Progenitor cell of endocrine pancreas (in vitro differentiated cells): ENCODE results near the gene MRNIP. TPM values are rescaled to one million over a fixed set of nuclear protein-coding genes. Genes with fewer than 3 reads are reported as not detected.
"Not testable (repeated sequence)": the region's sequence is repeated elsewhere in the genome, so short reads cannot be mapped to it uniquely, and the experiment has no call there.

Experiments used
- DNase-seq: peaks from one replicate; pipeline ENCODE4 v3.0.0; 2021; ENCODE audit warnings: low spot score; ENCODE audit not compliant: unreplicated experiment
- H3K27ac Mint-ChIP-seq: 2 replicates; pipeline ENCODE4 v1.8.0; 2021; ENCODE audit warnings: mild to moderate bottlenecking, moderate library complexity, mixed read lengths
- H3K27me3 Mint-ChIP-seq: 2 replicates; pipeline ENCODE4 v1.8.0; 2021; ENCODE audit warnings: mixed read lengths
- H3K36me3 Mint-ChIP-seq: 2 replicates; pipeline ENCODE4 v1.8.0; 2022; ENCODE audit warnings: mixed read lengths; ENCODE audit not compliant: insufficient read depth
- H3K4me1 Mint-ChIP-seq: 2 replicates; pipeline ENCODE4 v1.8.0; 2021; ENCODE audit warnings: low read depth, mixed read lengths
- H3K4me3 Mint-ChIP-seq: 2 replicates; pipeline ENCODE4 v1.8.0; 2021; ENCODE audit warnings: low read depth, mild to moderate bottlenecking, moderate library complexity, mixed read lengths
- H3K9me3 Mint-ChIP-seq: 2 replicates; pipeline ENCODE4 v1.8.0; 2021; ENCODE audit warnings: low read depth, mixed read lengths
- total RNA-seq: library from RNA; stranded (reverse); gene quantifications from 2 replicates; pipeline ENCODE4 v1.2.1, GENCODE V29; 2021
- TF ChIP-seq, protein P1 (sequence below): fragments of 200-600 bp; sonication (generic); IDR thresholded peaks from one replicate; pipeline ENCODE4 v1.5.0; 2021; ENCODE audit warnings: antibody characterized with exemption, mild to moderate bottlenecking; ENCODE audit not compliant: unreplicated experiment

The MRNIP gene
- total RNA-seq, 1 donor from 2014 or later, result 63.4 TPM

DNA sequence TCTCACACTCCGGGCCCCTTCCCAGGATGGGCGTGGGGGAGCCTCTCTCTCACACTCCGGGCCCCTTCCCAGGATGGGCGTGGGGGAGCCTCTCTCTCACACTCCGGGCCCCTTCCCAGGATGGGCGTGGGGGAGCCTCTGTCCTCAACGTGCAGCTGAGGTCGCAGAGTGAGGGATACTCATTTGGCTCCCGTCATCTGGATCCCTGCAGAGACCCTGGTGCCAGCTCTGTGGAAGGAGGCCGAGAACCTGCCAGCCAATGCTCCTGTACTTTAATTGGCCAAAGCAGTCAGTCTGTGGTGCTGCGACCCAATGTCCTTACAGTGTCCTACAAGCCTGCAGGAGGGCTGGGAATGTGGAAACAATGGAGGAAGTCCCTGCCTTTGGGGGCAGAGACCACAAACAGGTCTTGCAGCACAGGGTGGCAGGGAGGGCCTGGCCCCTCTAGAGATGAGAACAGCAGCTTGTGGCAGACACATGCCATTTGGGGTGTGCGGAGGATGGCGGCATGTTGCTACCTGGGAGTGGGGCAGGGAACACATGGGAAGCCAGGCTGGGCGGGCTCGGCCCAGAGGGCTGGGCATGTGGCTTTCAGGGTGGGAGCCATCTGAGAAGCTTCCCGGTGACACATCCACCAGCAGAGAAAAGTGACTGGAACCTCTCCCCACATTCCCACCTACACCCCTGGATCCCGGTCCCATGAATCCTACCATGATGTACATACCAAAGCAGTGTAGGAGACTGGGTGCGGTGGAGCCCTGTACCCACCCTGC is 13.6 kb upstream of the MRNIP start:
- Mint-ChIP-seq H3K27ac (no peak overlapping the region), H3K9me3 (no peaks in the 10 kb centered on the region), H3K36me3 (peaks cover 16% of the 10 kb centered on the region), H3K4me3 (no peak overlapping the region), H3K27me3 (no peaks in the 10 kb centered on the region), H3K4me1 (no peaks in the 10 kb centered on the region)
- TF ChIP-seq, protein P1, sequence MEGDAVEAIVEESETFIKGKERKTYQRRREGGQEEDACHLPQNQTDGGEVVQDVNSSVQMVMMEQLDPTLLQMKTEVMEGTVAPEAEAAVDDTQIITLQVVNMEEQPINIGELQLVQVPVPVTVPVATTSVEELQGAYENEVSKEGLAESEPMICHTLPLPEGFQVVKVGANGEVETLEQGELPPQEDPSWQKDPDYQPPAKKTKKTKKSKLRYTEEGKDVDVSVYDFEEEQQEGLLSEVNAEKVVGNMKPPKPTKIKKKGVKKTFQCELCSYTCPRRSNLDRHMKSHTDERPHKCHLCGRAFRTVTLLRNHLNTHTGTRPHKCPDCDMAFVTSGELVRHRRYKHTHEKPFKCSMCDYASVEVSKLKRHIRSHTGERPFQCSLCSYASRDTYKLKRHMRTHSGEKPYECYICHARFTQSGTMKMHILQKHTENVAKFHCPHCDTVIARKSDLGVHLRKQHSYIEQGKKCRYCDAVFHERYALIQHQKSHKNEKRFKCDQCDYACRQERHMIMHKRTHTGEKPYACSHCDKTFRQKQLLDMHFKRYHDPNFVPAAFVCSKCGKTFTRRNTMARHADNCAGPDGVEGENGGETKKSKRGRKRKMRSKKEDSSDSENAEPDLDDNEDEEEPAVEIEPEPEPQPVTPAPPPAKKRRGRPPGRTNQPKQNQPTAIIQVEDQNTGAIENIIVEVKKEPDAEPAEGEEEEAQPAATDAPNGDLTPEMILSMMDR, result no peak
- no peak for DNase-seq

GRCh38 chr5:179871533-179871932 is 12.9 kb upstream of the MRNIP start:
- DNase-seq, H3K4me1 Mint-ChIP-seq, H3K27me3 Mint-ChIP-seq, H3K9me3 Mint-ChIP-seq, H3K4me3 Mint-ChIP-seq, H3K27ac Mint-ChIP-seq: not testable (repeated sequence)
- H3K36me3 Mint-ChIP-seq, result peaks cover 15% of the 10 kb centered on the region

- Mint-ChIP-seq H3K9me3 (no peaks in the 10 kb centered on the region), H3K36me3 (peaks cover 15% of the 10 kb centered on the region), H3K4me1 (no peaks in the 10 kb centered on the region), H3K27ac (peak overlapping the region; percentile 41), H3K4me3 (no peak overlapping the region), H3K27me3 (no peaks in the 10 kb centered on the region)
- no peak for DNase-seq
- TF ChIP-seq, protein P1, result no peak
Measured at GRCh38 chr5:179870952-179871351, 12.3 kb upstream of the MRNIP start.

DNA sequence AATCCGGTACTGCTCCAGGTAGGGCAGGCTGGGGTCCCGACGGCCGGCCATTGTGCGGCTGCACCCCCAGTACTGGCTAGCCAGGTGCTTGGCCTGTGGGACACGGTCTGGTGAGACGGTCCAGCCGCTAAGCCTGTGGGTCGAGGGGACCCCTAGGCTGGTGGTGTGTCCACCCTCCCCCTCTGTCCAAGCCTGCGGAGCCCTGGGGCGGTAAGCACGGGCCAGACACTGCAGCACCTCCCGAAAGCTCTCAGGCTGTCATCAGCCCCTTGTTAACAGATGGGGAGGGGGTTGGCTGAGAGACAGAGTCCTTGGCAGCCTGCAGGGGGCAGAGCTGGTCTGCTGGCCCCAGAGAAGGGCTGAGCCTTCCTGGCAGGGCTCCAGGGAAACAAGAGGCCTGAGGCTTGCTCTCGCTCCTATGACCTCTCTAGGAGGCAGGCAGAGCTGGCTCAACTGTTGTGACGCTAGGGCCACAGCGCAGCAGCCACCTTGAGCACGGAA is 11.8 kb upstream of the MRNIP start:
- Mint-ChIP-seq H3K4me3 (no peak overlapping the region), H3K4me1 (no peaks in the 10 kb centered on the region), H3K36me3 (peaks cover 15% of the 10 kb centered on the region)

GRCh38 chr5:179869641-179870402 is 11.2 kb upstream of the MRNIP start:
- TF ChIP-seq, protein P1, result no peak
- Mint-ChIP-seq H3K27me3 (no peaks in the 10 kb centered on the region), H3K27ac (no peak overlapping the region), H3K36me3 (peaks cover 15% of the 10 kb centered on the region), H3K9me3 (no peaks in the 10 kb centered on the region), H3K4me1 (no peaks in the 10 kb centered on the region), H3K4me3 (no peak overlapping the region)
- DNase-seq, result no peak

More for the DNA sequence above, 11.8 kb upstream of the MRNIP start:
- no peaks in the 10 kb centered on the region for H3K9me3 Mint-ChIP-seq
- TF ChIP-seq, protein P1, result peak; percentile 44
- no peak for DNase-seq
- H3K27me3 Mint-ChIP-seq, result no peaks in the 10 kb centered on the region
- peak overlapping the region; percentile 41 for H3K27ac Mint-ChIP-seq
